Uterus (tissue), 2 donors: ENCODE measurements around the gene NECTIN2.
"Not testable (repeated sequence)": the region's sequence is repeated elsewhere in the genome, so short reads cannot be mapped to it uniquely, and the experiment has no call there.

Source experiments
- CTCF ChIP-seq, 4 experiments: fragments of 200-600 bp in 2 of 4; fragments of 450-650 bp in 2 of 4; sonication (generic) in 2 of 4; IDR thresholded peaks; one replicate each; pipeline ENCODE4 v1.5.1; 2016 to 2019; ENCODE audit warnings: antibody characterized with exemption in 4 of 4, mild to moderate bottlenecking in 2 of 4, moderate library complexity in 1 of 4
- POLR2A ChIP-seq, 2 donors: fragments of 450-650 bp; IDR thresholded peaks; one replicate each; pipeline ENCODE4 v1.6.1; 2016; ENCODE audit warnings: antibody characterized with exemption in 2 of 2, mild to moderate bottlenecking in 1 of 2, moderate library complexity in 1 of 2

DNA sequence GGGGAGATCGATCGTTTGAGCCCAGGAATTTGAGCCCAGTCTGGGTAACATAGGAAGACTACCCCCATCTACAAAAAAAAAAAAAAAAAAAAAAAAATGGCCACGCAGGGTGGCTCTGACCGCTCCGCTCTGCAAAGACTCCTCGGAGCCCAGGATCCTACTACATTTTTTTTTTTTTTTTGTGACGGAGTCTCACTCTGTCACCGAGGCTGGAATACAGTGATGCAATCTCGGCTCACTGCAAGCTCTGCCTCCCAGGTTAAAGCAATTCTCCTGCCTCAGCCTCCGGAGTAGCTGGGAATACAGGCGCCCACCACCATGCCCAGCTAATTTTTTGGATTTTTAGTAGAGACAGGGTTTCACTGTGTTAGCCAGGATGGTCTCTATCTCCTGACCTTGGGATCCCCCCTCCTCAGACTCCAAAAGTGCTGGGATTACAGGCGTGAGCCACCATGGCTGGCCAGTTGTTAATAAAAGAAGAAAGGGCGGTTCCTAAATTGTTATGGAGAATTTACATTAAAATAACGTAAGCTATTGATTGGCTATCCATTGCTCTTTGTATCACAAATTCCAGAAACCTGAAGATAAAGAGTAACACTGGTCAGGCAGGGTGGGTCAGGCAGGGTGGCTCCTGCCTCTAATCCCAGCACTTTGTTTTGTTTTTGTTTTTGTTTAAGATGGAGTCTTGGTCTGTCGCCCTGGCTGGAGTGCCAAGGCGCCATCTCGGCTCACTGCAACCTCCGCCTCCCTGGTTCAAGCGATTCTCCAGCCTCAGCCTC, 36.7 kb downstream of the NECTIN2 start:
- TF ChIP-seq CTCF, POLR2A (IDR thresholded peaks at IDR 0.05): not testable (repeated sequence)
